Activated CD4-positive, alpha-beta T cell treated with anti-CD3 and anti-CD28 coated beads for 36 hours (primary cell): Measurements from ENCODE around the gene ZNF750. TPM values are rescaled to one million over a fixed set of nuclear protein-coding genes. Genes with fewer than 3 reads are reported as not detected.

Source experiments
- ATAC-seq: fragments of 200-7000 bp; cut with Tn5 transposase; one replicate; pipeline ENCODE4 v1.10.0; 2021; ENCODE audit warnings: mild to moderate bottlenecking, moderate library complexity
- CTCF ChIA-PET: fragments of 350-600 bp; sonication (Branson Sonifier 250); formaldehyde crosslinking; loops from one replicate; lab custom pipeline; 2021; ENCODE audit warnings: antibody characterized with exemption; lab: Charles Lee
- POLR2A ChIA-PET: fragments of 350-600 bp; sonication (Branson Sonifier 250); formaldehyde crosslinking; loops from one replicate; lab custom pipeline; 2021; ENCODE audit warnings: antibody characterized with exemption, inconsistent platforms; lab: Charles Lee
- DNase-seq: peaks from one replicate; pipeline ENCODE4 v3.0.0-alpha.2; 2020
- H3K27ac Mint-ChIP-seq: one replicate; pipeline ENCODE4 v1.8.0; 2021; ENCODE audit warnings: mixed read lengths
- H3K27me3 Mint-ChIP-seq: one replicate; pipeline ENCODE4 v1.8.0; 2021; ENCODE audit warnings: mixed read lengths
- H3K36me3 Mint-ChIP-seq: one replicate; pipeline ENCODE4 v1.8.0; 2021; ENCODE audit warnings: low read depth, mixed read lengths
- H3K4me1 Mint-ChIP-seq: one replicate; pipeline ENCODE4 v1.8.0; 2021; ENCODE audit warnings: mixed read lengths
- H3K4me3 Mint-ChIP-seq: one replicate; pipeline ENCODE4 v1.8.0; 2021; ENCODE audit warnings: mild to moderate bottlenecking, moderate library complexity, mixed read lengths
- H3K9me3 Mint-ChIP-seq: one replicate; pipeline ENCODE4 v1.8.0; 2021; ENCODE audit warnings: low read depth, mixed read lengths
- intact Hi-C, 2 experiments: fragments of 100-400 bp; cut with DNase I in 1 of 2; cut with micrococcal nuclease in 1 of 2; formaldehyde crosslinking; loops; one replicate each; pipeline versions ENCODE4 v1.14.2 to v1.15.1; 2022 to 2024; cut with DNase I, micrococcal nuclease
- total RNA-seq, 2 experiments: library from RNA; stranded (reverse); gene quantifications; one replicate each; pipeline ENCODE4 v1.2.3, GENCODE V29; 2021

ZNF750 gene
- not detected for total RNA-seq

DNA sequence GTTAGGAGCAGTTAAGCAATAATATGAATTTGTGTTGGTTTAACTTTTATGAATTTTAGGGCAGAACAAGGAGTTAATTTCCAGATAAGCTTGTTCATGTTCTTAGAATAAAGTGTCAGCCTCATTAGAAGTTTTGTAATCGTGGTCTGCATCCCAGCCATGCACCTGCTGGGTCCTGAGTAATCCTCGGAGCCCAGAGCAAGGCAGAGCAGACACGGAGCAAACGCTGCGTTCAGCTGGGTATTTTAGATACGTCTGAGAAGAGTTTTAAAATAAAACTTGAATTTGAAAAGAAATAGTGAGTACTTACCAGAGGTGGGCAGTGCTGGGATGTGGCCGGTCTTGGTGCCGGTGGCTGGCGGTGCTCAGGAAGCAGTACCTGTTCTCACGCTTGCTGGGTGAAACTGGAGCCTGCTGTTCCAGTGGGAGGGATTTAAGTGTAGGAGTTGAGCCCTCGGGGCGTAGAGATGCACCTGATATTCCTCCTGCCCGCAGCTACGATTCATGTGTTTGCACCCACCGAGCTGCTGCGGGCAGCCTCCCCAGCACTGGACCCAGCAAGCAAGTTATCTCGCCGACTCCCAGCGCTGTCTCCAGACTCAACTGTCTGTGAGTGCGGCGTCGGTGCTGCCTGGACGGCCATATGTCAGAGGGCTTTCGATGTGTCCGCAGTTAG lies at the start of gene ZNF750:
ZNF750 (minus strand) TSS at position 406 of the 676 bp plus-strand sequence. CDS start 7,568 bp downstream, outside the sequence.
- Mint-ChIP-seq H3K9me3 (no peaks in the 10 kb centered on the region), H3K4me1 (peaks cover 12% of the 10 kb centered on the region), H3K36me3 (no peaks in the 10 kb centered on the region), H3K4me3 (no peak within 1 kb of the TSS), H3K27me3 (no peaks in the 10 kb centered on the region), H3K27ac (no peak within 1 kb of the TSS)
- ChIA-PET CTCF (interaction anchor here (0.7 kb wide), 1 partner anchor 244 kb away, joined by 3 read pairs; no protein-coding TSS in a partner anchor), POLR2A (no interaction called here)
- DNase-seq (no peak), ATAC-seq (no peak)
- intact Hi-C loops = no loop called here

DNA sequence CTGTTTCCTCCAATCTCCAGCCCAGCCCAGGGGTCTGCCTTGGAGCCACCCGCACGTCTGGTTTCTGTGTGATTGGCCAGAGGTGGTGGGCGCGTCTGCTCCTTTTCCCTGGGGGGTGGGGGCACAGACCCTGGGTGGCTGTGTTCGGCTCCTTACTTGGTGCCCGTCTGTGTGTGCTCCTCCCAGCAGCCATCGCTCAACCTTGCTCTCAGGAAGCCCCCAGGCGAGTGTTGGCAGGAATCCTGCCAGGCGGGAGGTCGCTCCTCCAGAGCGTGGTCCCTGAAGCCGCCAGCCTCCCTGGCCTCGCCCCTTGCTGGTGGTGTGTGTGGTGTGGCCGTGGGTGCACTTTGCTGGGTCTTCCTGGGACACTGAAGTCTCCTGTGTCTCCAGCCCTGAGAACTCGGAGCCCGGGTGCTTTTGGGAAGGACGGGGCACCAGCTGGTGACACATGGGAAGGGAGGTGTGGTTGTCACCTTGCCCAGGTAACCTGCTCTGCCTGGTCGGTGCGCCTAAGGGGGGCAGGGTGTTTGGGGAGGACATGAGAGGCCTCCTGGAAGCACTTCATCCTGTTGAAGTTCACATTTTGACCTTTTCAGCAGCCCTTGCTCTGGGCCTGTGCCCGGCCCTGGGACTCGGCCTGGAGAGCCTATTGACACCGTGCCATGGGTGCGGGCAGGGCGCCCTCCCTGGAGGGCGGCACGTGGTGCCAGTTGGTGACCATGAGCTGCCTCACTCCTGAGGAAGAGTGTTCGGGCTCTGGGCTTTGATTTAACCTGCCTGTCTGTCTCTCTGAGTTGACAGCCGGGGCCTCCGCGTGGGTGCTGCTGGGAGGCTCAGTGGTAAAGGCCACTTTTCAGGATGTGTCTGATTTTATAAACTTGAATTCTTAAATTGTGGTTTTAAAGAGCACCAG lies 49.0 kb upstream of the ZNF750 start:
- ATAC-seq (no peak), DNase-seq (no peak)
- H3K9me3 Mint-ChIP-seq = no peaks in the 10 kb centered on the region
- peaks cover 55% of the 10 kb centered on the region for H3K4me1 Mint-ChIP-seq
- H3K27me3 Mint-ChIP-seq = no peaks in the 10 kb centered on the region
- H3K27ac Mint-ChIP-seq = no peak overlapping the region
- CTCF ChIA-PET = no interaction called here
- no peak overlapping the region for H3K4me3 Mint-ChIP-seq
- intact Hi-C loops = no loop called here
- POLR2A ChIA-PET = no interaction called here
- peaks cover 23% of the 10 kb centered on the region for H3K36me3 Mint-ChIP-seq

DNA sequence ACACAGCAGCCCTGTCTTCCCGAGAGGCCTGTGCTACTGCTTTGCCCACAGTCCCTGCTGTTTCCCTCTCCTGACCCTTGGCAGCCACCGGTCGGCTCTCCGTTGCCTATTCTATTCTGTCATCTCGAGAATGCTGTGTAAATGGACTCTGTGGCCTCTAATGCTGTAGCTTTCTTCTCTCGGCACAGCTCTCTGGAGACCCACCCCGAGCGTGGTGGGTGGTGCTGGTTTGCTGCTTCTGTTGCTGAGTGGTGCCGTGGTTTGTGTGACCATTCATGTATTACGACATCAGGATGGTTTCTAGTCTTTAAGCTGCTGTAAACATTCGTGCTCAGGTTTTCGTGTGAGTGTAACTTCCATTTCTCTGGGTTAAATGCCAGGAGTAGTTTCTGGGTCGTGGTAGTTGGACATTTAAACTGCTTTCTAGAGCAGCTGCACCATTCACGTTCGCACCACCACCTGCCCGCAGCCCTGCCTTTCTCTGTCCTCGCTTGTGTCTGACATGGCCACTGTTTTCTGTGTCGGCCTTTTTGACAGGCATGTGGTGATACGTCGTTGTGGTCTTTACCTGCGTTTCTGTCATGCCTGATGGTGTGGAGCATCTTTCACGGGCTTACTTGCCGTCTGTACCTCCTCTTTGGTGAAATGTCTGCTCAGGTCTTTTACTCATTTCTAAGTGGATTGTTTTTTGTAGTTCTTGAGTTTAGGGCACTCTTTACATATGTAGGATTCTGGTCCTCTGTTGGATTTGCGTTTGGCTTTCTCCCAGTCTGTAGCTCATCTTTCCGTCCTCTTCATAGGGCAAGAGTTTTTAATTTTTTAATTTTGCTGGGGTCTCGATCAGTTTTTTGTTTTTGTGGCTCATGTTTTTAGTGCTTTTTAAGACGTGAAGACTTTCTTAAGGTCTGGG lies 47.7 kb upstream of the ZNF750 start:
- Mint-ChIP-seq H3K4me1 (peaks cover 56% of the 10 kb centered on the region), H3K27ac (peak overlapping the region; percentile 38), H3K27me3 (no peaks in the 10 kb centered on the region), H3K4me3 (no peak overlapping the region), H3K36me3 (peaks cover 21% of the 10 kb centered on the region), H3K9me3 (no peaks in the 10 kb centered on the region)
- ChIA-PET CTCF (no interaction called here), POLR2A (interaction anchor here (1.0 kb wide), 1 partner anchor 19 kb away, joined by 3 read pairs; no protein-coding TSS in a partner anchor)
- intact Hi-C loops = no loop called here
- ATAC-seq = no peak
- no peak for DNase-seq

DNA sequence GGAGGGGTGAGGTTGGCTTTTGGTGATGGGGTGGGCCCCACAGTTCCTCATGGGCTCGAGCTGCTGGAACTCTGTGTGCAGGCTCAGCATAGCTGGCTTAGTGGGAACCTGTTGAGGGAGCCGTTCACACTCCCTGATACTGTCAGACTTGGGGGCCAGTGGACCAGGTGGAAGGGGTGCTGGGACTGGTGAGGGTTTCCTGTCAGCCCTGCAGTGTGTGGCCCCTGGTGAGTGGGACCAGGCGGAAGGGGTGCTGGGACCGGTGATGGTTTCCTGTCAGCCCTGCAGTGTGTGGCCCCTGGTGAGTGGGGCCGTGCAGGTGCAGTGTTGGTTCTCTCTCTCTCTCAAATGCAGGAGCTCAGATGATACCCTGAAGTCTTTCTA lies 45.1 kb upstream of the ZNF750 start:
- peak; percentile 51 for ATAC-seq
- Mint-ChIP-seq H3K4me1 (peaks cover 66% of the 10 kb centered on the region), H3K4me3 (no peak overlapping the region), H3K27ac (peak overlapping the region; percentile 83), H3K36me3 (peaks cover 14% of the 10 kb centered on the region), H3K27me3 (no peaks in the 10 kb centered on the region), H3K9me3 (no peaks in the 10 kb centered on the region)
- peak; percentile 55 for DNase-seq
- intact Hi-C loops = no loop called here
- CTCF ChIA-PET = interaction anchor here (0.6 to 2.5 kb wide), 7 partner anchors 8 to 155 kb away, joined by 3 to 14 read pairs (median 4); no protein-coding TSS in a partner anchor
- POLR2A ChIA-PET = interaction anchor here (1.2 kb wide), 1 partner anchor 21 kb away, joined by 4 read pairs; no protein-coding TSS in a partner anchor

DNA sequence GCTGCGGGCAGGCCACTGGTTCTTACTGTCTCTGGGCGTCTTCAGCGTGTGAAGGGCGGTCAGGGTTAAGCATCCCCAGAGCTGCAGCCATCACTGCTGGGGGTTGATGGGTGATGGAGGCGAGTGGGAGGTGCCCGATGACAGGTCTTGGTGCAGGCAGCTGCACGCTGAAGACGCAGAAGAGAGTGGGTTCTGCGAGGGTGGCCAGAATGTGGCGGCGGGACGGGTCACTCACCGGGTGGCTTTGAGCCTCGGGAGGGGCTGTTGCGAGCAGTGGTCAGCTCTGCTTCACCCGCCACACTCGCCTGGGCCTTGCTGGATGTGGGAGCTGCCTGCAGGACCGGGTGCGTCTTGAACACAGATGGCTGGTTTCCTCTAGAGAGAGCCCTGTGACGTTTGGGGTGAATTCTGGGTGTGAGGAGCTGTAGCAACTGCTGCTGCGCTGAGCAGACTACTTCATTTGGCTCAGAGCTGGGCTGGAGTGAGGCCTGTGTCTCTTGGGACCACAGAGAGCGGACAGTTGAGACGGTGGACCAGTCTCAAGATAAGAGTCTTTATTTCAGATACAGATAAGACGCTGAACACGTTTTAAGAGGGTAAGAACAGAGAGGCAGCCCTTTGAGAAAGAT lies 44.6 kb upstream of the ZNF750 start:
- Mint-ChIP-seq H3K27me3 (no peaks in the 10 kb centered on the region), H3K36me3 (peaks cover 15% of the 10 kb centered on the region), H3K9me3 (no peaks in the 10 kb centered on the region), H3K4me1 (peaks cover 68% of the 10 kb centered on the region), H3K4me3 (no peak overlapping the region), H3K27ac (peak overlapping the region; percentile 83)
- ChIA-PET POLR2A (interaction anchor here (1.2 kb wide), 1 partner anchor 20 kb away, joined by 4 read pairs; no protein-coding TSS in a partner anchor), CTCF (interaction anchor here (0.5 to 2.5 kb wide), 5 partner anchors 18 to 233 kb away, joined by 3 to 14 read pairs (median 3); no protein-coding TSS in a partner anchor)
- intact Hi-C loops = no loop called here
- ATAC-seq = no peak
- peak; percentile 25 for DNase-seq

DNA sequence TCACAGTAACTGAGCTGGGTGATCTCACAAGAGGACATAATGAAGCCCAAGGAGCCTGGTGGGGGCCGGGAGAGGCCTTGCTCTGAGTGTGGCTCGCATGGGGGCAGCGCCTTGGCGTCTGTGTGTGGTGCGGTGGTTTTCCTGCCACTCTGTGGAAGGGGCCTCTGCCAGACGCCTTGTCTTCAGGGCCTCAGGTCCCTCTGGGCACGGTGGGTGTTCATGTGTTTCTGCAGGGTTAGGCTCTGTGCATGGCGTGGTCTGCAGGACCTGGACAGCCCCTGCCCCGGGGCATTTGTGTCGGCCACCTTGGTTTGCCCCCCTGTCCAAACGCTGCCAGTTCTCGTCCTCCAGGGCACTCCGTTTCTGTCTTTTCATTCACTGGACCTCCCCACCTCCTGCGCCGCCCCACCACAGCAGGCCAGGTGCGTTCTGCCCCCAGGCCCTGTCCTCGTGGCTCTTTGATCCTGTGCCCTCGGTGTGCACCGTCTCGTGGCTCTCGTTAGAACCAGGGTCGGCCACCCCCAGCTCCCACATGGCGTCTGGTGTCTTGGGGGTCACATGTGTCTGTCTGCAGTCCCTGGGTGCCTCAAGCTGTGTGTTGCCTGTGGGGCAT lies 43.7 kb upstream of the ZNF750 start:
- Mint-ChIP-seq H3K4me3 (peak overlapping the region; percentile 60), H3K36me3 (peaks cover 15% of the 10 kb centered on the region), H3K27ac (peak overlapping the region; percentile 70), H3K27me3 (no peaks in the 10 kb centered on the region), H3K4me1 (peaks cover 74% of the 10 kb centered on the region), H3K9me3 (no peaks in the 10 kb centered on the region)
- ATAC-seq (no peak), DNase-seq (no peak)
- intact Hi-C loops = no loop called here
- CTCF ChIA-PET = interaction anchor here (0.5 kb wide), 1 partner anchor 233 kb away, joined by 3 read pairs; no protein-coding TSS in a partner anchor
- POLR2A ChIA-PET = no interaction called here

DNA sequence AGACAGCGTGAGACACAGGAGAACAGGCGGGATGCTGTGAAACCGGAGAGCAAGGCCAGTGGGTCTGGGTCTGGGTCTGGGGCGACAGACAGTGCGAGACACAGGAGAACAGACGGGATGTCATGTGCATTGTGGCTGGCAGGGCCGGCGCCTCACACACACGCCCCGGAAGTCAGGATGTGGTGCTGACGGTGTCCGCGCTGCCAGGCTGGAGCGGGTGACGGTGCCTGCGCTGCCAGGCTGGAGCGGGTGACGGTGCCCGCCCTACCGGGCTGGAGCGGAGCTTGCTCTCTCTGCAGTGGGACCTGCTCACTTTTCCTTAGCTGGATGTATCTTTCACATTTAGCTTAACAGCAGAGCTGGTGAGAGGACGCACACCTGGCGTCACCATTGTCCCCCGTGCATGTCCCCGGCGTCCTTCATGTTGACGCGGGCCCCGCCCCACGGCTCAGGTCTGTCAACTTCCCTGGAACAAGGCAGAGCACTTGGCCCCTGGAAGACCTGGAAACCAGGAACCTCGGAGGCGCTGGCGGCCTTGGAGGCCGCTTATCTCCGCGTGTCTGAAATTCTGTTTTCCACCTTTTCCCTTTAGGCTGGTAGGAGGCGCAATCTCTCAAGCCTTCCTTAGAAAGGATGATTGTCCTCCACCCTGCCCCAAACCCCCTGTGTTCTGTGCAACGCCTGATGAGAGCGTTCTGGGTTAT lies 43.0 kb upstream of the ZNF750 start:
- intact Hi-C loops = loop anchor here in 1 of 2 experiments (1.0 kb wide), 1 partner anchor 19 kb away; no protein-coding TSS in a partner anchor

DNA sequence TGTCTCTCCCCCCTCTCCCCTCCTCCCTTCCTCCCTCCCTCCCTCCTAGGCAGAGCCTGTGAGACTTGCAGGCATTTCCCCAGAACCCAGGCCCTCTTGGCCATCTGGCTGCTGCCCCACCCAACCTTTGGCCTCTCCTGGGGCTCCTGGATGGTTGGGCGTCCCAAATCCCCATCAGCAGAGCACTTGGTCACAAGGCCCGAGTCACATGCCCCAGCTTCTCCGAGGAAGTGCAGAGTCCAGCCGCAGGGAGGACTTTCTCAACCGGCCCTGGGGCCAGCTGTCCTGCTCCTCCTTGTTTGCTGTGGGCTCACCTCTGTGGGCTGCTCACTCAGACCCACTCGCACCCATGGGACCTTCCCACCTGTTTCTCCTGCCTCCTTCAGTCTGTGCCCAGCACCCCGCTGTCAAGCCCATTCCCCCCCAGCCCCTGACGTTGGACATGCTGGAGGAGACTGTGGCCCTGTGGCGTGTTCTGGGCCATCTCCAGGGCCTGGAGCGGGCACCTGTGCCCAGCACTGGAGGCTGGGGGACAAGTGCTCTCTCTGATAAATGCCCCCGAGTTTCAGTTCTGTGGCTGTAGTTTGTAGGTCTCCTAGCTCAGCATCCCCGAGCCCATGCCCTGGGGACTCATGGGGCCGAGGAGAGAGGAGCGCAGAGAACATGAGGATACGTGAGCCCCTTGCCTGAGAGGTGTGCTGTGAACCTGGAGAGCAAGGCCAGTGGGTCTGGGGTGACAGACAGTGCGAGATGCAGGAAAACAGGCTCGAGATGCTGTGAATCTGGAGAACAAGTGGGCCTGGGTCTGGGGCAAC lies 42.3 kb upstream of the ZNF750 start:
- intact Hi-C loops = loop anchor here in 1 of 2 experiments (1.0 kb wide), 1 partner anchor 18 kb away; no protein-coding TSS in a partner anchor
- peak overlapping the region; percentile 60 for H3K4me3 Mint-ChIP-seq
- no peak for DNase-seq
- H3K9me3 Mint-ChIP-seq = no peaks in the 10 kb centered on the region
- CTCF ChIA-PET = no interaction called here
- H3K36me3 Mint-ChIP-seq = peaks cover 12% of the 10 kb centered on the region
- no peaks in the 10 kb centered on the region for H3K27me3 Mint-ChIP-seq
- peak overlapping the region; percentile 92 for H3K27ac Mint-ChIP-seq
- POLR2A ChIA-PET = no interaction called here
- peak; percentile 5 for ATAC-seq
- H3K4me1 Mint-ChIP-seq = peaks cover 81% of the 10 kb centered on the region

More for the DNA sequence above, 43.0 kb upstream of the ZNF750 start:
- H3K4me3 Mint-ChIP-seq = peak overlapping the region; percentile 60
- H3K9me3 Mint-ChIP-seq = no peaks in the 10 kb centered on the region
- H3K36me3 Mint-ChIP-seq = peaks cover 15% of the 10 kb centered on the region
- ATAC-seq (peak; percentile 95), DNase-seq (peak; percentile 88)
- no peaks in the 10 kb centered on the region for H3K27me3 Mint-ChIP-seq
- ChIA-PET POLR2A (no interaction called here), CTCF (no interaction called here)
- peak overlapping the region; percentile 92 for H3K27ac Mint-ChIP-seq
- peaks cover 80% of the 10 kb centered on the region for H3K4me1 Mint-ChIP-seq

DNA sequence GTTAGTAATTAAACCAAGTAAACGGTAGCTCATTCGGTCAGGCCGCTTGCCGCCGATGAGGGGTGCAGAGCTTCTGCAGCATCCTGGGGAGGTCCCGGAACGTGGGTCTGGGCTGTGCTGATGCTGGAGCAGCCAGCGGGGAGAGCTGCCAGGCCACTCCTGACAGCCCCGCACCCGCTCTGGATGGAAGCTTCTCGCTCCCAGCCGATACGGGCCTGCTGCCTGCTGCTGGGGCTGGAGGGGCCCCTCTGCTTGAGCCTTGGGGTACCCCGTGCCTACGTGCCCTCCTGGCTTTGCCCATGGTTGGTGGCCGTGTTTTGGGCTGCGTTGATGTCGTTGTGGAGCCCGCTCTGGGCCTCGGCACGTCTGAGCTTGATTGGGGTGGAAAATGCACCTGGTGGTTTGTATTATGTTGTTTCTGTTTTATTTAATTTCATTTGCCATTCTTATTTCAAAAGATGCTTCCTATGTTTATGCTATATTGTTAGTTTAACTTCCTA lies 41.6 kb upstream of the ZNF750 start:
- Mint-ChIP-seq H3K9me3 (no peaks in the 10 kb centered on the region), H3K36me3 (peaks cover 9% of the 10 kb centered on the region), H3K27ac (peak overlapping the region; percentile 92), H3K4me1 (peaks cover 84% of the 10 kb centered on the region), H3K4me3 (no peak overlapping the region), H3K27me3 (no peaks in the 10 kb centered on the region)
- ATAC-seq = no peak
- intact Hi-C loops = no loop called here
- no peak for DNase-seq
- CTCF ChIA-PET = interaction anchor here (0.6 kb wide), 1 partner anchor 43 kb away, joined by 5 read pairs; no protein-coding TSS in a partner anchor
- POLR2A ChIA-PET = no interaction called here
